Measurements from ENCODE around the gene USP4.

USP4 gene

GRCh38 chr3:49295489-49296058 lies 44.3 kb downstream of the USP4 start:
- peak; percentile 39 for DNase-seq

GRCh38 chr3:49294343-49294742 lies 45.5 kb downstream of the USP4 start:
- DNase-seq = no peak

GRCh38 chr3:49283997-49284396 lies 55.9 kb downstream of the USP4 start:
- no peak for DNase-seq

- DNase-seq = no peak
These were observed 60.5 kb downstream of the USP4 start for GRCh38 chr3:49279376-49279775.

GRCh38 chr3:49278548-49278947 lies 61.3 kb downstream of the USP4 start:
- no peak for DNase-seq

- no peak for DNase-seq
These were observed 62.5 kb downstream of the USP4 start for GRCh38 chr3:49277383-49277775.

- peak; percentile 85 for DNase-seq
These were observed 63.1 kb downstream of the USP4 start, which contains the start of gene C3orf62 for GRCh38 chr3:49276475-49277382. TSS of gene C3orf62 (minus strand) at chr3:49277232. CDS start at chr3:49276872, 360 bp downstream.

GRCh38 chr3:49273825-49274532 lies 65.9 kb downstream of the USP4 start:
- DNase-seq = no peak

GRCh38 chr3:49271047-49271446 lies 68.8 kb downstream of the USP4 start:
- DNase-seq = no peak

GRCh38 chr3:49270156-49270500 lies 69.7 kb downstream of the USP4 start:
- DNase-seq = no peak

GRCh38 chr3:49269443-49270155 lies 70.3 kb downstream of the USP4 start:
- no peak for DNase-seq

- DNase-seq = no peak
These were observed 73.3 kb downstream of the USP4 start for GRCh38 chr3:49266410-49267095.

- no peak for DNase-seq
These were observed 74.0 kb downstream of the USP4 start for GRCh38 chr3:49265661-49266386.

- no peak for DNase-seq
These were observed 76.5 kb downstream of the USP4 start for GRCh38 chr3:49263159-49263889.

GRCh38 chr3:49260806-49261324 lies 79.0 kb downstream of the USP4 start:
- no peak for DNase-seq

- no peak for DNase-seq
These were observed 82.7 kb downstream of the USP4 start for GRCh38 chr3:49257187-49257586.

GRCh38 chr3:49255718-49256511 lies 83.9 kb downstream of the USP4 start:
- no peak for DNase-seq

GRCh38 chr3:49255112-49255511 lies 84.7 kb downstream of the USP4 start:
- no peak for DNase-seq

- no peak for DNase-seq
These were observed 86.3 kb downstream of the USP4 start for GRCh38 chr3:49253512-49253911.

- no peak for DNase-seq
These were observed 91.0 kb downstream of the USP4 start for GRCh38 chr3:49248840-49249227.
